ENCODE results near the gene ZNF74.

Gene ZNF74

DNA sequence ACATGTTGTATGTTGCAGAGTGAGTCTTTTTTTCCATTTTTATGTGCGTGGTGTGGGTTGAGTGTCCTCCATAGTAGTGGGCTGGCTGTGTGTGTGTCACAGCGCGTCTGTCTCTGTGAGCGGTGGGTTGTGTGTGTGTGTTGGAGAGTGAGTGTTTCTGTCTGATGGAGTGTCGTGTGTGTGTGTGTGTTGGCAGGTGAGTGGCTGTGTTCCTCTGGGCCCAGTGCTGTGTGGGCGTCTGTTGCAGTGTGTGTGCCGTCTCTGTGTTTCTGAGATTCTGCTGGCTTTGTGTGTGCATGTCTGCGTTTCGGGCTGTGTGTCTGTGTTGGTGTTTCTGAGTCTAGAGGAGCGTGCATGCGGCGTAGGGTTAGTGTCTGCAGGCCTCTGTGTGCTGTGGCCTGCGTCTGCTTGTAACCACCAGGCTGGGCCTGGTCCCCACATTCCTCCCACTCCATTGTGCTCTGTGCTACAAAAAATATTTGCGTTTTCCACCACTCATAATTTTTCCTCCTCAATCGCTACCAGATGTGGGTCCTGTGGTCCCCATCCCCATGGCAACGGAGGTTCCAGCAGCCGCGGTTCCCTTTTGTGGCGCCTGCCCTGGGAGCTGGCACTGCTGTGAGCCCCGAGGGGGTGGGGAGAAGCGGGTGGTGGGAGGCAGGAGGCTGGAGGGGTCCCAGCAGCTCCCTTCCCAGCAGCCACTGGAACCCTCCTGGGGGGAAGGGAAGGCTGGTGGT lies 28.5 kb downstream of the ZNF74 start:
- no peak for DNase-seq

- no peak for DNase-seq
Observed at GRCh38 chr22:20423008-20423905, 29.3 kb downstream of the ZNF74 start.

GRCh38 chr22:20423906-20424551 lies 30.1 kb downstream of the ZNF74 start:
- DNase-seq, result no peak

DNA sequence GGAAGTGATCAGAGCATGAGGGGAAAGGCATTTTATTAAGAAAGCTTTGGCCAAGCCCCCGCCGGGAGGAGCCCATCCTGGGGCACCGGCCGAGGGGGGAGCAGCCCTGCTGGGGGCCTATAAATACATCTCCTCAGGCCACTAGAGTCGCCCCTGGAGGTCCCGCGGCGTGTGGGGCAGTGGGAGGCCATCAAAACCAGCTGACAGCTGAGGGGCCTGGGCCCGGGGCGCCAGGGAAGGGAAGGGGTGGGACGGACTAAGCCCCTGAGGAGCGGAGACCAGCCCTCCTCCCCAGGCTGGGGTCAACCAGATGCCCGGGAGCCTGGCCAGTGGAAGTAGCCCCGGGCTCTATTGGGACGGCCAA lies 30.6 kb downstream of the ZNF74 start:
- DNase-seq, result no peak

GRCh38 chr22:20424932-20425565 lies 31.1 kb downstream of the ZNF74 start:
- no peak for DNase-seq

- no peak for DNase-seq
Observed at GRCh38 chr22:20425566-20426258, 31.8 kb downstream of the ZNF74 start.

DNA sequence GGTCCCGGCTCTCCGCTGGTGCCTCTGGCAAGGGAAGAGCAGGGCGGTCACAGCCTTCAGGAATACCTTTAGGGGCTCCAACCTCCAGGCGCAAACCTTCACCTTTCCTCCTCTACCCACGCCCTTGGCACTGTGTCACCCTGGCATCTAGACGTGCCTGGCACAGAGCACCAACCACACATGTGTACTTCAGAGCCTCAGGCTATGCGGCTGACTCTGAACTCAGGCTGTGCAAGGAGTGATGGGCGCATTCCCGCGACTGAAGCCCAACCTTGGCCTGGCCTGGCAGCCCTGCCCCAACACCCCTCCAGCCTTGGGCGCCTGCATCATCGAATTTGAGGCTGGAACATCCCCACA lies 32.3 kb downstream of the ZNF74 start:
- DNase-seq, result no peak

DNA sequence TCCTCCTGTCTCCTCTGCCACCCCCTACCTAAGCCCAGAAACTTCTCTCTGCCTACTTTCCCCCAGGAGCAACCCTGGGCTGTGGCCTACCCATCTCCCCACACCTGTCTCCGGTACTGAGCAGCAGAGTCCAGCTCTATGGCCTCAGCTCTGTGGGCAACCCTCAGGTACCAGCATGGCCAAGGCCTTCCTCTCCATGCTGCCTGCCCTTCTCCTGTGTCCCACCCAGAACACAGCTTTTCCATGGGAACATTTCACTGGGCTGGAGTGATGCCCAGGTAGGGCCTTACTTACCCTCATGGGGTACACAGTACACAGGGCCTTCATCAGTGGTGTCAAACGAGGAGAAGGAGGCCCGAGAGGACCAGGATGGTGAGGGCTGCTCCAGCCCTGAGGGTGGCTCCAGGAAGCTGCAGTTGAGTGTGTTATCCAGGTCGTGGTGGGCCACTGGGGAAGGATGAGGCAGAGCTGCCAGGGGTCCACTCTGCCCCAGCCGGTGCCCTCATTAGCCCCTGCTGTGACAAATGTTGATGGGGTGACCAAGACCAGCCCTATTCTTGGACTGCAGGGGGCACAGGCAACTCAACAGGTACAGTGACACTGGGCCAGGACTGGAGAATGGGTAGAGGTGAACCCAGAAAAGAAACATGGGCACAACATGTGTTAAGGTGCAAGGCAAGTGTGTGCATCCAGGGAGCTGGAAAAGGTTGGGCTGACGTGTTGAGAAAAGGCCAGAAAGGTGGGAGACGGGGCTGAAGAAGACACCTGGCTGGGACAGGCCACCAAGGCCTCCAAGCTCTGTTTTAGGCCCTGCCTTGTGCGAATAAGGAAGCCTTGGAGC lies 33.4 kb downstream of the ZNF74 start:
- DNase-seq, result no peak

- no peak for DNase-seq
Observed at GRCh38 chr22:20427945-20428417, 34.0 kb downstream of the ZNF74 start.

GRCh38 chr22:20428496-20429253 lies 34.7 kb downstream of the ZNF74 start:
- DNase-seq, result no peak

- DNase-seq, result peak; percentile 57
Observed at GRCh38 chr22:20429254-20430100, 35.5 kb downstream of the ZNF74 start.

- no peak for DNase-seq
Observed at GRCh38 chr22:20430101-20430719, 36.3 kb downstream of the ZNF74 start.

GRCh38 chr22:20430720-20431510 lies 37.0 kb downstream of the ZNF74 start:
- DNase-seq, result peak; percentile 51

- no peak for DNase-seq
Observed at GRCh38 chr22:20431511-20432192, 37.7 kb downstream of the ZNF74 start.

GRCh38 chr22:20432244-20432686 lies 38.3 kb downstream of the ZNF74 start:
- no peak for DNase-seq

DNA sequence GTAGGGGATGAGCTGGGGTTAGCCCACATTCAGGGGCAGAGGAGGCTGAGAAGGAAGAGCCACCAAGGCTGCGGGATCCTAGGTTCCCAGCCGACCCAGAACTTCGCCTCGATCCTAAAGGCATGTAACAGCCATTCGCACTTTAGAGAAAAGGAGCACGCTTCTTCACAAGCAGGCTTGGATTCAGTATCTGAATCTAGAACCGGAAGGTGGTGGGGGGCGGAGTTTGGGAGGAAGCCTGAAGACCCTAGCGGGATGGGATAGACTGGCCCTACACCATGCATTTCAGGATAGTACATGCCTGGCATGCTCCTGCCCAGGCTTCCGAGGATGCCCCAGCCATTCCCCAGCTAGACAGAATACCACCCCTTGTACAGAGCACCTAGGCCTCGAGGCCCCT lies 39.2 kb downstream of the ZNF74 start:
- no peak for DNase-seq

DNA sequence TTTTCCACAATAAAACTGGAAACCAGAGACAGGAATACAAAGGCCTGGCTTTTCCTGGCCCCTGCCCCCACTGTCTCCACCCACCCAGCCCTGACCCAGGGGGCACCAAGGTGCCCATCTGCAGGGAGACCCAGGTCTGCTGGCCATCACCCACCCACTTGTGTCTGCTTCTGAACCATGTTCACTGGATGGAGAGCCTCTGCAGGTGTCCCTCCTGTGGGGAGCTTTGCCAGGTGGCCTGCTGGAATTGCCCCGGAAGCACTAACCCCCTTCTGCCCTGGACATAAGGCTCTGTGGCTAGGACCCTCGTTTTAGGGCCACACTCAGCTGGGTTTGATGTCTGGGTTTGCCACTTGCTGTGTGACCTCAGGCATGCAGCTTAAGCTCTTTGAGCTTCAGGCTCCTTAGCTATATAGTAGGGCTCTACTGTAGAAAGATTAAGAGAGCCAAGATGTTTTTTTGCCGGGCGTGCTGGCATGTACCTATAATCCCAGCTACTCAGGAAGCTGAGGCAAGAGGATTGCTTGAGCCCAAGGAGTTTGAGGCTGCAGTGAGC lies 39.8 kb downstream of the ZNF74 start:
- DNase-seq, result no peak
